Fibroblast of lung (primary cell): Measurements from ENCODE around the gene DCPS. TPM values are rescaled to one million over a fixed set of nuclear protein-coding genes. Genes with fewer than 3 reads are reported as not detected.

Experiments
- DNase-seq, 2 donors: peaks; one replicate each; pipeline versions ENCODE4 v3.0.0 to v3.0.0-alpha.2; 2010; ENCODE audit warnings: low read depth in 2 of 2
- H2AFZ ChIP-seq: 2 replicates; pipeline ENCODE4 v1.5.1; 2012; ENCODE audit warnings: low read length, control low read depth, inconsistent platforms
- H3K27ac ChIP-seq: 2 replicates; pipeline ENCODE4 v1.5.1; 2011; ENCODE audit warnings: low read length, control low read depth; ENCODE audit not compliant: insufficient read depth
- H3K27me3 ChIP-seq: 2 replicates; pipeline ENCODE4 v1.5.1; 2011; ENCODE audit warnings: mild to moderate bottlenecking, low read length; ENCODE audit not compliant: control insufficient read depth, insufficient read depth
- H3K36me3 ChIP-seq: 2 replicates; pipeline ENCODE4 v1.5.1; 2011; ENCODE audit warnings: low read length; ENCODE audit not compliant: control insufficient read depth, insufficient read depth
- H3K4me1 ChIP-seq: 2 replicates; pipeline ENCODE4 v1.5.1; 2011; ENCODE audit warnings: low read length; ENCODE audit not compliant: control insufficient read depth, insufficient read depth; ENCODE audit errors: extremely low read depth
- H3K4me2 ChIP-seq: 2 replicates; pipeline ENCODE4 v1.5.1; 2011; ENCODE audit warnings: low read length, control low read depth; ENCODE audit not compliant: insufficient read depth; ENCODE audit errors: extremely low read depth
- H3K4me3 ChIP-seq, 4 experiments: fragments of 200-600 bp in 1 of 4; sonication (generic) in 1 of 4; replicated peaks in 1 of 4; 2 replicates each; pipeline ENCODE4 v1.5.1; 2011 to 2016; ENCODE audit warnings: low read length in 4 of 4, low read depth in 3 of 4, mild to moderate bottlenecking in 3 of 4, control low read depth in 2 of 4, inconsistent platforms in 1 of 4, mixed read lengths in 1 of 4; ENCODE audit not compliant: insufficient read depth in 1 of 4; ENCODE audit errors: control extremely low read depth in 1 of 4
- H3K79me2 ChIP-seq: 2 replicates; pipeline ENCODE4 v1.5.1; 2012; ENCODE audit warnings: mild to moderate bottlenecking, low read length, inconsistent platforms; ENCODE audit not compliant: control insufficient read depth, insufficient read depth
- H3K9ac ChIP-seq: 2 replicates; pipeline ENCODE4 v1.5.1; 2011; ENCODE audit warnings: mild to moderate bottlenecking, low read length, control low read depth; ENCODE audit not compliant: insufficient read depth
- H3K9me3 ChIP-seq: 2 replicates; pipeline ENCODE4 v1.5.1; 2012; ENCODE audit warnings: low read depth, low read length; ENCODE audit not compliant: control insufficient read depth, insufficient read depth
- H4K20me1 ChIP-seq: 2 replicates; pipeline ENCODE4 v1.5.1; 2011; ENCODE audit warnings: low read length; ENCODE audit not compliant: control insufficient read depth, insufficient read depth; ENCODE audit errors: extremely low read depth
- EZH2 ChIP-seq: IDR thresholded peaks from 2 replicates; pipeline ENCODE4 v1.5.1; 2012; ENCODE audit warnings: low read length, control low read depth, mild to moderate bottlenecking; ENCODE audit errors: missing control alignments
- polyA plus RNA-seq, 2 donors: library from polyadenylated mRNA; depleted of rRNA in 1 of 2; stranded (reverse) in 1 of 2; unstranded in 1 of 2; fragments of >200 nt; gene quantifications; 2 replicates each; pipeline ENCODE4 v1.2.1, GENCODE V29; 2011 to 2012; ENCODE audit warnings: missing spikeins in 1 of 2
- total RNA-seq: library from RNA; depleted of rRNA; stranded (reverse); fragments of >200 nt; gene quantifications from 2 replicates; pipeline ENCODE4 v1.2.1, GENCODE V29; 2014
- TF ChIP-seq, protein P1 (sequence below), 2 donors: IDR thresholded peaks in 1 of 2; conservative IDR thresholded peaks in 1 of 2; 1 replicate in 1 of 2; 2 replicates in 1 of 2; pipeline ENCODE4 v1.5.1; 2011 to 2012; ENCODE audit warnings: low read length in 2 of 2, control low read depth in 1 of 2, inconsistent platforms in 1 of 2, low read depth in 1 of 2, mild to moderate bottlenecking in 1 of 2

Gene DCPS
- total and polyA plus RNA-seq, 2 donors (not counting 1 experiment from before 2014, with no cell fraction given), result 13.0 to 22.7 TPM

- no peak overlapping the region for H3K27ac ChIP-seq
- DNase-seq, result no peak
These were observed 24.6 kb downstream of the DCPS start for GRCh38 chr11:126328444-126328843.

DNA sequence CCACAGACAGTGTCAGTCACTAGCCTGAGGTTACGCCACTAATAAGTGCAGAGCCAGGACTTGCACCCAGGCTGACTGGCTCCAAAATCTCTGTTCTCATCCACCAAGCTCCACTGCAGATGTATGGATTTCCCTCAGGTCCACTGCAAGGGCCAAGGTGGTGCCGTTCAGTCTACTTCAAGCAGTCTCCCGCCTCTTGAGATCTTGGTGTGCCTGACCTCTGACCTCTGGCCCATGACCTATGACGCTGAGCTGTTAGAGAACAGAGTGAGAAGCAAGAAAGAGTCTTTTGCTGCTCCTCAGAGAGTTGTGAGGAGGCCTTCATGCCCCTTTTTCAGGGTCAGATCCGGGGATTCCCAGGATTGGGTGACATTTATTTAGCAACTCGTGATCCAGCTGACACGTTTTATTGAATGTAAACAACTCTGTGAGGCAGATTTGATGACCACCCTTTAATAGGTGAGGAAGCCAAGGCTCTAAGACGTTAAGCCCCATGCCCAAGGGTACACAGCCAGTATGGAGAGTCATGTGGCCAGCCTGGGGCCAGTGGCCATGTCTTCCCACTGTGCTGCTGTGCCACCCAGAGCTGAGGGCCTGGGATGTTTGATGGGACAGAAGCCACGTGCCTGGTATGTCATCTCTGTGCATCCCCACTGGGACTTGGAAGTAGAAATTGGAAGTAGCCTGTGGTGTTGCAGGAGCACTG lies 25.2 kb downstream of the DCPS start:
- Histone ChIP-seq H3K27ac (no peak overlapping the region), H2AFZ (no peak overlapping the region), H3K4me2 (no peak overlapping the region), H3K4me1 (peaks cover 10% of the 10 kb centered on the region), H3K79me2 (no peaks in the 10 kb centered on the region), H3K27me3 (no peaks in the 10 kb centered on the region), H4K20me1 (no peaks in the 10 kb centered on the region), H3K9ac (no peak overlapping the region), H3K4me3 (no peak overlapping the region), H3K36me3 (no peaks in the 10 kb centered on the region), H3K9me3 (no peaks in the 10 kb centered on the region)
- no peak for TF ChIP-seq EZH2
- TF ChIP-seq, protein P1, sequence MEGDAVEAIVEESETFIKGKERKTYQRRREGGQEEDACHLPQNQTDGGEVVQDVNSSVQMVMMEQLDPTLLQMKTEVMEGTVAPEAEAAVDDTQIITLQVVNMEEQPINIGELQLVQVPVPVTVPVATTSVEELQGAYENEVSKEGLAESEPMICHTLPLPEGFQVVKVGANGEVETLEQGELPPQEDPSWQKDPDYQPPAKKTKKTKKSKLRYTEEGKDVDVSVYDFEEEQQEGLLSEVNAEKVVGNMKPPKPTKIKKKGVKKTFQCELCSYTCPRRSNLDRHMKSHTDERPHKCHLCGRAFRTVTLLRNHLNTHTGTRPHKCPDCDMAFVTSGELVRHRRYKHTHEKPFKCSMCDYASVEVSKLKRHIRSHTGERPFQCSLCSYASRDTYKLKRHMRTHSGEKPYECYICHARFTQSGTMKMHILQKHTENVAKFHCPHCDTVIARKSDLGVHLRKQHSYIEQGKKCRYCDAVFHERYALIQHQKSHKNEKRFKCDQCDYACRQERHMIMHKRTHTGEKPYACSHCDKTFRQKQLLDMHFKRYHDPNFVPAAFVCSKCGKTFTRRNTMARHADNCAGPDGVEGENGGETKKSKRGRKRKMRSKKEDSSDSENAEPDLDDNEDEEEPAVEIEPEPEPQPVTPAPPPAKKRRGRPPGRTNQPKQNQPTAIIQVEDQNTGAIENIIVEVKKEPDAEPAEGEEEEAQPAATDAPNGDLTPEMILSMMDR (conservative IDR thresholded peaks at IDR 0.05 in 1 of 2, IDR thresholded peaks at IDR 0.05 in 1 of 2; ENCODE audit: low read depth in 1 of 2, low read length in 2 of 2), result no peak
- DNase-seq, result no peak

More at GRCh38 chr11:126328444-126328843, 24.6 kb downstream of the DCPS start:
- no peak overlapping the region for H3K9ac ChIP-seq
- H3K79me2 ChIP-seq, result no peaks in the 10 kb centered on the region
- peaks cover 10% of the 10 kb centered on the region for H3K4me1 ChIP-seq
- H3K4me2 ChIP-seq, result no peak overlapping the region
- H3K36me3 ChIP-seq, result no peaks in the 10 kb centered on the region
- H3K4me3 ChIP-seq, result no peak overlapping the region
- H2AFZ ChIP-seq, result no peak overlapping the region
- H3K9me3 ChIP-seq, result no peaks in the 10 kb centered on the region
- H3K27me3 ChIP-seq, result no peaks in the 10 kb centered on the region
- H4K20me1 ChIP-seq, result no peaks in the 10 kb centered on the region
- TF ChIP-seq EZH2, result no peak
- TF ChIP-seq, protein P1 (conservative IDR thresholded peaks at IDR 0.05 in 1 of 2, IDR thresholded peaks at IDR 0.05 in 1 of 2; ENCODE audit: low read depth in 1 of 2, low read length in 2 of 2), result no peak

GRCh38 chr11:126329644-126330211 lies 25.9 kb downstream of the DCPS start:
- Histone ChIP-seq H3K79me2 (no peaks in the 10 kb centered on the region), H4K20me1 (no peaks in the 10 kb centered on the region), H3K9me3 (no peaks in the 10 kb centered on the region), H2AFZ (no peak overlapping the region), H3K9ac (no peak overlapping the region), H3K4me2 (no peak overlapping the region), H3K4me1 (peaks cover 12% of the 10 kb centered on the region), H3K27ac (no peak overlapping the region), H3K36me3 (no peaks in the 10 kb centered on the region), H3K27me3 (no peaks in the 10 kb centered on the region), H3K4me3 (no peak overlapping the region)
- no peak for DNase-seq
- TF ChIP-seq, protein P1 (conservative IDR thresholded peaks at IDR 0.05 in 1 of 2, IDR thresholded peaks at IDR 0.05 in 1 of 2; ENCODE audit: low read depth in 1 of 2, low read length in 2 of 2), result no peak
- TF ChIP-seq EZH2, result no peak
